Neural cell (in vitro differentiated cells): ENCODE results near the gene TMEM266. TPM values are rescaled to one million over a fixed set of nuclear protein-coding genes. Genes with fewer than 3 reads are reported as not detected.

Experiments used
- H2AFZ ChIP-seq: fragments of 200-600, 300-800 bp; sonication (generic), shearing (Covaris generic); 2 replicates; pipeline ENCODE4 v1.6.0; 2014; ENCODE audit warnings: low read depth, mild to moderate bottlenecking, antibody characterized with exemption, low read length, moderate library complexity
- H3F3A ChIP-seq: fragments of 200-600 bp; shearing (Covaris generic); 2 replicates; pipeline ENCODE4 v1.6.1; 2016; ENCODE audit warnings: mild to moderate bottlenecking, moderate library complexity, mixed read lengths, antibody characterized with exemption, low read length; ENCODE audit not compliant: insufficient read depth, poor library complexity, severe bottlenecking
- H3K27ac ChIP-seq: fragments of 200-600, 300-800 bp; sonication (generic), shearing (Covaris generic); 2 replicates; pipeline ENCODE4 v1.5.1; 2014; ENCODE audit warnings: mild to moderate bottlenecking, low read length, moderate library complexity
- H3K27me3 ChIP-seq: fragments of 300-800, 200-600 bp; sonication (generic), shearing (Covaris generic); 2 replicates; pipeline ENCODE4 v1.6.0; 2014; ENCODE audit warnings: mild to moderate bottlenecking, low read depth, low read length, moderate library complexity; ENCODE audit not compliant: insufficient read depth
- H3K36me3 ChIP-seq: fragments of 300-800, 200-600 bp; sonication (generic), shearing (Covaris generic); 2 replicates; pipeline ENCODE4 v1.5.1; 2014; ENCODE audit warnings: mild to moderate bottlenecking, antibody characterized with exemption, low read length, moderate library complexity; ENCODE audit not compliant: insufficient read depth
- H3K4me2 ChIP-seq: fragments of 300-800, 200-600 bp; sonication (generic), shearing (Covaris generic); 2 replicates; pipeline ENCODE4 v1.6.0; 2014; ENCODE audit warnings: mild to moderate bottlenecking, low read length
- H3K4me3 ChIP-seq: fragments of 300-800, 200-600 bp; sonication (generic), shearing (Covaris generic); 2 replicates; pipeline ENCODE4 v1.5.1; 2014; ENCODE audit warnings: mild to moderate bottlenecking, low read length, moderate library complexity
- H3K79me2 ChIP-seq: fragments of 200-600 bp; shearing (Covaris generic); replicated peaks from 2 replicates; pipeline ENCODE4 v1.6.0; 2014; ENCODE audit warnings: mild to moderate bottlenecking, low read length, moderate library complexity; ENCODE audit not compliant: insufficient read depth
- H3K9ac ChIP-seq: fragments of 300-800, 200-600 bp; sonication (generic), shearing (Covaris generic); 2 replicates; pipeline ENCODE4 v1.6.1; 2016; ENCODE audit warnings: mild to moderate bottlenecking, low read length, mixed read lengths
- H3K9me2 ChIP-seq: fragments of 200-600 bp; shearing (Covaris generic); 2 replicates; pipeline ENCODE4 v1.6.1; 2016; ENCODE audit warnings: mild to moderate bottlenecking, low read length, mixed read lengths; ENCODE audit not compliant: insufficient read depth
- H3K9me3 ChIP-seq: fragments of 200-600, 300-800 bp; sonication (generic), shearing (Covaris generic); 2 replicates; pipeline ENCODE4 v1.6.1; 2016; ENCODE audit warnings: mild to moderate bottlenecking, mixed run types, low read length, moderate library complexity, mixed read lengths
- H4K20me1 ChIP-seq: fragments of 200-600 bp; shearing (Covaris generic); 2 replicates; pipeline ENCODE4 v1.6.1; 2016; ENCODE audit warnings: mild to moderate bottlenecking, mixed run types; ENCODE audit not compliant: insufficient read depth
- CTCF ChIP-seq: fragments of 450-650 bp; IDR thresholded peaks from 2 replicates; pipeline ENCODE4 v1.5.1; 2014; ENCODE audit warnings: antibody characterized with exemption, mild to moderate bottlenecking, moderate library complexity; ENCODE audit not compliant: poor library complexity, severe bottlenecking
- EP300 ChIP-seq: fragments of 450-650 bp; conservative IDR thresholded peaks from 2 replicates; pipeline ENCODE4 v1.6.1; 2014; ENCODE audit warnings: antibody characterized with exemption, mild to moderate bottlenecking, moderate library complexity; ENCODE audit not compliant: poor library complexity, severe bottlenecking
- EZH2 ChIP-seq: fragments of 200-600, 300-800 bp; shearing (Covaris generic), sonication (generic); IDR thresholded peaks from 2 replicates; pipeline ENCODE4 v1.6.1; 2014; ENCODE audit warnings: antibody characterized with exemption, low read length, borderline replicate concordance, mild to moderate bottlenecking; ENCODE audit not compliant: insufficient read depth, poor library complexity, severe bottlenecking
- MXI1 ChIP-seq: fragments of 450-650 bp; conservative IDR thresholded peaks from 2 replicates; pipeline ENCODE4 v1.6.1; 2014; ENCODE audit warnings: antibody characterized with exemption, mild to moderate bottlenecking; ENCODE audit not compliant: poor library complexity, severe bottlenecking
- POLR2AphosphoS5 ChIP-seq: IDR thresholded peaks from 2 replicates; pipeline ENCODE4 v1.6.1; 2012
- RAD21 ChIP-seq: fragments of 450-650 bp; conservative IDR thresholded peaks from 2 replicates; pipeline ENCODE4 v1.6.1; 2014; ENCODE audit warnings: antibody characterized with exemption, mild to moderate bottlenecking, moderate library complexity
- SMC3 ChIP-seq: fragments of 450-650 bp; conservative IDR thresholded peaks from 2 replicates; pipeline ENCODE4 v1.6.1; 2014; ENCODE audit warnings: antibody characterized with exemption, mild to moderate bottlenecking, moderate library complexity; ENCODE audit not compliant: poor library complexity
- TAF1 ChIP-seq: IDR thresholded peaks from 2 replicates; pipeline ENCODE4 v1.6.1; 2012; ENCODE audit warnings: low read depth
- polyA plus RNA-seq: library from polyadenylated mRNA; depleted of rRNA; stranded (reverse); fragments of >200 nt; gene quantifications from 2 replicates; pipeline ENCODE4 v1.2.3, GENCODE V29; 2014
- TF ChIP-seq, protein P1 (sequence below): IDR thresholded peaks from 2 replicates; pipeline ENCODE4 v1.6.1; 2012; ENCODE audit warnings: borderline replicate concordance

Gene TMEM266
- polyA plus RNA-seq, 1 donor from 2014 or later = 17.6 TPM

DNA sequence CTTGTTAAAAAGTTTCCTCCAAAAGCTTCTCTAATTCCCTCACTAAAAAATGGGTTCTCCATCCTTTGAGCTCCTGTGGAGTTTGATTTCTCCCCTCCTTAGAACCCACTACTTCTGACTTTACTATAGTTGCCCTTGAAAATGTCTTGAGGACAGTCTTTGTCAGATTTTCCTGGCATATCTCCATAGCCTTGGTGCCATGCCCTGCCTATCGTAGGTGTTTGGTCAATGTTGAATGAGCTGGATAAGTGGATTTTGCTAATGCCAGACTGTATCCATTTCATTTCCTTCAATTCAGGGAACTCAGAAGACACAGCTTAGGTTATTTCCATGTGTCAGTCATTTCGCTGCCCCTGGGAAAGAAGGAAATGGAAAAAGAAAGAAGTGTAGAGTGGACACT, 40.6 kb downstream of the TMEM266 start:
- Histone ChIP-seq H3K9me2 (no peaks in the 10 kb centered on the region), H3K9me3 (no peaks in the 10 kb centered on the region), H3F3A (no peaks in the 10 kb centered on the region), H3K9ac (no peak overlapping the region), H3K36me3 (no peaks in the 10 kb centered on the region), H3K4me3 (no peak overlapping the region), H3K79me2 (no peaks in the 10 kb centered on the region), H3K27me3 (no peaks in the 10 kb centered on the region), H2AFZ (no peak overlapping the region), H3K27ac (no peak overlapping the region), H3K4me2 (no peak overlapping the region), H4K20me1 (no peaks in the 10 kb centered on the region)
- TF ChIP-seq CTCF (no peak), TAF1 (no peak), RAD21 (no peak), EZH2 (no peak), EP300 (no peak), SMC3 (no peak), POLR2AphosphoS5 (no peak), MXI1 (no peak)
- TF ChIP-seq, protein P1, sequence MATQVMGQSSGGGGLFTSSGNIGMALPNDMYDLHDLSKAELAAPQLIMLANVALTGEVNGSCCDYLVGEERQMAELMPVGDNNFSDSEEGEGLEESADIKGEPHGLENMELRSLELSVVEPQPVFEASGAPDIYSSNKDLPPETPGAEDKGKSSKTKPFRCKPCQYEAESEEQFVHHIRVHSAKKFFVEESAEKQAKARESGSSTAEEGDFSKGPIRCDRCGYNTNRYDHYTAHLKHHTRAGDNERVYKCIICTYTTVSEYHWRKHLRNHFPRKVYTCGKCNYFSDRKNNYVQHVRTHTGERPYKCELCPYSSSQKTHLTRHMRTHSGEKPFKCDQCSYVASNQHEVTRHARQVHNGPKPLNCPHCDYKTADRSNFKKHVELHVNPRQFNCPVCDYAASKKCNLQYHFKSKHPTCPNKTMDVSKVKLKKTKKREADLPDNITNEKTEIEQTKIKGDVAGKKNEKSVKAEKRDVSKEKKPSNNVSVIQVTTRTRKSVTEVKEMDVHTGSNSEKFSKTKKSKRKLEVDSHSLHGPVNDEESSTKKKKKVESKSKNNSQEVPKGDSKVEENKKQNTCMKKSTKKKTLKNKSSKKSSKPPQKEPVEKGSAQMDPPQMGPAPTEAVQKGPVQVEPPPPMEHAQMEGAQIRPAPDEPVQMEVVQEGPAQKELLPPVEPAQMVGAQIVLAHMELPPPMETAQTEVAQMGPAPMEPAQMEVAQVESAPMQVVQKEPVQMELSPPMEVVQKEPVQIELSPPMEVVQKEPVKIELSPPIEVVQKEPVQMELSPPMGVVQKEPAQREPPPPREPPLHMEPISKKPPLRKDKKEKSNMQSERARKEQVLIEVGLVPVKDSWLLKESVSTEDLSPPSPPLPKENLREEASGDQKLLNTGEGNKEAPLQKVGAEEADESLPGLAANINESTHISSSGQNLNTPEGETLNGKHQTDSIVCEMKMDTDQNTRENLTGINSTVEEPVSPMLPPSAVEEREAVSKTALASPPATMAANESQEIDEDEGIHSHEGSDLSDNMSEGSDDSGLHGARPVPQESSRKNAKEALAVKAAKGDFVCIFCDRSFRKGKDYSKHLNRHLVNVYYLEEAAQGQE = no peak

DNA sequence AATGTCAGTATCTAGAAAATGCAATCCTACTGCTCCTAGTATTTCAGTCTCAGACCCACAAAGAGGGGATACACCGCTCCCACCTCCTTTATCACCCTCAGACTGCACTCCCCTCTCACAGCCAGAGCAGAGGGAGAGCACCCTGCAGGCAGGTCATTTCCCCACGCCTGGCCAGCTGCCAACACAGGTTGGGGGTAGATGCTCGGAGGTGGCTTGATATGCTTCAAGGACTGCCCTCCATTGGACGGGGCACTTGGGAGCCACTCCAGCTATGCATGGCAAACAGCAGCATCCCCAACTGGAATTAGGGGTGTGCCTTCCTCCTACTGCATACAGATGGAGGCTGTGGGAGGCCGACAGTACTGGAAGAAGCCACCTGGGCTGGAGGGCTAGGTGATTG, 41.9 kb downstream of the TMEM266 start:
- H3K9me2 ChIP-seq = no peaks in the 10 kb centered on the region
- H3K27me3 ChIP-seq = no peaks in the 10 kb centered on the region
- no peak overlapping the region for H3K4me3 ChIP-seq
- no peaks in the 10 kb centered on the region for H3K36me3 ChIP-seq
- H3K9me3 ChIP-seq = no peaks in the 10 kb centered on the region
- H3K4me2 ChIP-seq = no peak overlapping the region
- no peak overlapping the region for H3K27ac ChIP-seq
- no peak overlapping the region for H2AFZ ChIP-seq
- H3F3A ChIP-seq = no peaks in the 10 kb centered on the region
- no peaks in the 10 kb centered on the region for H3K79me2 ChIP-seq
- TF ChIP-seq MXI1 = no peak
- TF ChIP-seq TAF1 = no peak
- TF ChIP-seq RAD21 = no peak
- TF ChIP-seq EP300 = no peak
- TF ChIP-seq CTCF = no peak
- no peak overlapping the region for H3K9ac ChIP-seq
- H4K20me1 ChIP-seq = no peaks in the 10 kb centered on the region
